ENCODE results near the gene SCIMP.
A peak's percentile ranks its signal among the peaks of the same experiment; 100 is the strongest.
"Not testable (repeated sequence)": the region's sequence is repeated elsewhere in the genome, so short reads cannot be mapped to it uniquely, and the experiment has no call there.

SCIMP gene

GRCh38 chr17:5238333-5238732 lies 3.7 kb upstream of the SCIMP start:
- no peak for DNase-seq (ENCODE audit: low read depth in 2 of 3, low spot score in 2 of 3)

GRCh38 chr17:5237541-5238016 lies 2.9 kb upstream of the SCIMP start:
- DNase-seq (ENCODE audit: low read depth in 2 of 3, low spot score in 2 of 3) = peak in 1 of 3 experiments; percentile 24

GRCh38 chr17:5236938-5237540 lies 2.4 kb upstream of the SCIMP start:
- DNase-seq (ENCODE audit: low read depth in 2 of 3, low spot score in 2 of 3) = no peak

- not testable (repeated sequence) for DNase-seq (ENCODE audit: low read depth in 2 of 3, low spot score in 2 of 3)
Observed at GRCh38 chr17:5233492-5233891, 1.2 kb downstream of the SCIMP start.

- no peak for DNase-seq (ENCODE audit: low read depth in 2 of 3, low spot score in 2 of 3)
Observed at GRCh38 chr17:5226940-5227878, 7.5 kb downstream of the SCIMP start.

DNA sequence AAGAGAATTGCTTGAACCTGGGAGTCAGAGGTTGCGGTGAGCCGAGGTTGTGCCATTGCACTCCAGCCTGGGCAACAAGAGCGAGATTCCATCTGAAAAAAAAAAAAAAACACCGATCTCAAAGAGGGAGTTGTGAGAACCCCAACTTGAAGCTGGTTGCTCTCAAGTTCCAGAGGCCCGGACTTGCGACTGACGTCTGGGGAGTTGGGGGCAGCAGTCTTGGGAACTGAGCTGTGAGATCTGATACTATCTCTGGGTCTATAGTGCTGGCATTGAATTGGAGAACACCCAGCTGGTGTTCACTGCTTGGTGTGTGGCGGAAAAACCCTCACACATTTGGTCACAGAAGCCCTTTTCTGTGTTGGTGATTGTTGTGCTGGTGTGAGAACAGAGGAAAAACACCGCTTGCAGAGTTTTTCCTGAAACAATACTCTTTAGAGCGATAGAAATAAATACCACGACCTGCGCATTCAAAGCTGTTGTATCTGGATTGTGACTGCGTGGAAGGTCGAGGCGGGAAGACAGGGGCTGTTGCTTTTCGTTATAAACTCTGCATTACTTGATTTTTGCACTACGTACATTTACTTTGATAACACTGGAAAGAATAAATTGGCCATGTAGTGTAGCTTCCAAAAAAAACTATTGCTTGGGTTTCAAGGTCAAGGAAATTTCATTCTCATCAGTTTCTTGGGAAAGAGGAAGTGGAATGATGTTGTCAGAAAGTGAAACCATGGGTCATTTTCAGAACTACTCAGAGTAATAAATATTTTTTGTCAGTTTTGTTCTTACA lies 8.8 kb downstream of the SCIMP start:
- DNase-seq (ENCODE audit: low read depth in 2 of 3, low spot score in 2 of 3) = no peak

DNA sequence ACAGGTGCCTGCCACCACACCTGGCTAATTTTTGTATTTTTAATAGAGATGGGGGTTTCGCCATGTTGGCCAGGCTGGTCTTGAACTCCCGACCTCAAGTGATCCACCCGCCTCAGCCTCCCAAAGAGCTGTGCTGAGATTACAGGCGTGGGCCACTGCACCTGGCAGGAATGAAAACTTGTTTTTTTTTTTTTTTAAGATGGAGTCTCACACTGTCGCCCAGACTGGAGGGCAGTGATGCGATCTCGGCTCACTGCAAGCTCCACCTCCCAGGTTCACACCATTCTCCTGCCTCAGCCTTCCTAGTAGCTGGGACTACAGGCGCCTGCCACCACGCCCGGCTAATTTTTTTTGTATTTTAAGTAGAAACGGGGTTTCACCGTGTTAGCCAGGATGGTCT lies 12.7 kb downstream of the SCIMP start:
- not testable (repeated sequence) for DNase-seq (ENCODE audit: low read depth in 2 of 3, low spot score in 2 of 3)

DNA sequence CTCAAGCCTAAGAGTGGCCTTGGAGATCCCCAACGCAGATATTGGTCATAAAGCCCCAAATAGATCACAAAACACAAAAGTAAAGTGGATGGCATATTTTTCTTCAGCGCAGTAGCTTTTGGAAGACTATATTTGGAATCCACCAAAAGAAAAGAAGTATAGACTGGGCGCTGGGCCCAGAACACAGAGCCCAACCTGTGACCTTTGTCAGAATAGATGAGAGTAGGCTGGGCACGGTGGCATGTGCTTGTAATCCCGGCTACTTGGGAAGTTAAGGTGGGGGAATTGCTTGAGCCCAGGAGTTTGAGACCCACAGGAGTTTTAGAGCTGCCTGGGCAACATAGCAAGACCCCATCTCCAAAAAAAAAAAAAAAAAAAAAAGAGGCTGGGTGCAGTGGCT lies 14.6 kb downstream of the SCIMP start:
- no peak for DNase-seq (ENCODE audit: low read depth in 2 of 3, low spot score in 2 of 3)

GRCh38 chr17:5219536-5219935 lies 15.1 kb downstream of the SCIMP start:
- DNase-seq (ENCODE audit: low read depth in 2 of 3, low spot score in 2 of 3) = no peak

GRCh38 chr17:5217562-5217961 lies 17.1 kb downstream of the SCIMP start:
- not testable (repeated sequence) for DNase-seq (ENCODE audit: low read depth in 2 of 3, low spot score in 2 of 3)

DNA sequence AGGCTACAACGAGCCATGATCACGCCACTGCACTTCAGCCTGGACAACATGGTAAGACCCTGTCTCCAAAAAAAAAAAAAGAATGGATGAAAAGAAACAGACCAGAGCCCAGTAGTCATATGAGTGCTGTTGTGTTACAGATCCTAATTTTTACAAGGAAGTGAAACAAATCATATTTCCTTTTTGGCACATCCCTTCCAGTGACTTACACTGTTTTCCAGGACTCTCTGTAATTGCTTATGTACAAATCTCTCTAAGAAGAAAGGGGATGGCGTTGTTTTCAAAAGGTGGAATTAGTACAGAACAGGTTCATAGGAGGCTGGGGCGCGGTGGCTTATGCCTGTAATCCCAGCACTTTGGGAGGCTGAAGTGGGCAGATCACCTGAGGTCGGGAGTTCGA lies 23.2 kb downstream of the SCIMP start:
- DNase-seq (ENCODE audit: low read depth in 2 of 3, low spot score in 2 of 3) = no peak

GRCh38 chr17:5210614-5211252 lies 23.9 kb downstream of the SCIMP start:
- no peak for DNase-seq (ENCODE audit: low read depth in 2 of 3, low spot score in 2 of 3)

- DNase-seq (ENCODE audit: low read depth in 2 of 3, low spot score in 2 of 3) = no peak
Observed at GRCh38 chr17:5210091-5210490, 24.6 kb downstream of the SCIMP start.

- no peak for DNase-seq (ENCODE audit: low read depth in 2 of 3, low spot score in 2 of 3)
Observed at GRCh38 chr17:5209396-5209795, 25.3 kb downstream of the SCIMP start.

- DNase-seq (ENCODE audit: low read depth in 2 of 3, low spot score in 2 of 3) = no peak
Observed at GRCh38 chr17:5203908-5204294, 30.8 kb downstream of the SCIMP start.

DNA sequence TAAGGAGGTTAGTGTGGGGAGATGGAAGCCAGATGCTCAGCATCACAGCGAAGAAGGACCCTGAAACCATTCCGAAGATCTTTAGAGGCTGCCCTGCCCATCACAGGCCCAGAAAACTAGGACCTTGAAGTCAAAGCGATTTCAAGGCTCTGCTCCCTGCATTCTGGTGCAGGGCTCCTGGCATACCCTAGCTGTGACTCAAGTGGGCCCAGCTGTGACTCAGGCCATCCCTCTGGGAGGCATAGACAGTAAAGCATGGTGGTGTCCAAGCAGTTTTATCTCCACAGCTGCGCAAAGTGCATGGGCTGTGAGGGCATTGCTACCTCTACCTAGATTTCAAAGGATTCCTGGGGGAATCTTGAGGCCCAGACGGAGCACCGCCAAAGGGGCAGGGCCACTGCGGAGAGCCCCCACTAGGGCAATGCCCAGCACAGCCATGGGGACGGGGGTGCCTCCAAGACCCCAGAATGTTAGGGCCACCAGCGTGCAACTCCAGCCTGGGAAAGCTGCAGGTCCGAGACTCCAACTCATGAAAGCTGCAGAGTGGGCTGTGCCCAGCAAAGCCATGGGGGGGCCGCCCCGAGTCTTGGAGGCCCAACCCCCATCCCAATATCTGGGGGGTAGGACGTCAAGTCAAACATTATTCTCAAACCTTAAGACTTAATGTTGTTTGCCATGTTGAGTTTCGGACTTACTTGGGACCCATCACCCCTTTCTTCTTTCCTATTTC lies 31.3 kb downstream of the SCIMP start:
- no peak for DNase-seq (ENCODE audit: low read depth in 2 of 3, low spot score in 2 of 3)

GRCh38 chr17:5201011-5201410 lies 33.6 kb downstream of the SCIMP start:
- no peak for DNase-seq (ENCODE audit: low read depth in 2 of 3, low spot score in 2 of 3)

DNA sequence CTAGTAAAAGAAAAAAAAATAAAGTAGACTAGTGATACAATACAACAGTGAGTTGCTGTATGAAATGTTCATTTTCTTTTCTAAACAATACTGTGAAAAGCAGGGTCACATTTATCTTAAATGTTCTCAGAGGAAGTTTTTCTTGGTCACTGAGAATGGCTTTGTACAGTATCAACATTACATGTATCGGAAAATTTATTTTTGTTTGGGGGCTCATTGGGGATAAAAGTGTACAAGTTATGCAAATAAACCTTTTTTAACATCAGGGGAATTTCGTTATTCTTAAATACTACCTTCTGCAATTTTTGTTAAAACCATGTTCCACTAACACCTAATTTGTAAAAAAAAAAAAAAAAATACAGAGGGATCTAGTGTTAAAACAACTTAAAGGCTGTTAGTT lies 34.3 kb downstream of the SCIMP start:
- DNase-seq (ENCODE audit: low read depth in 2 of 3, low spot score in 2 of 3) = no peak

DNA sequence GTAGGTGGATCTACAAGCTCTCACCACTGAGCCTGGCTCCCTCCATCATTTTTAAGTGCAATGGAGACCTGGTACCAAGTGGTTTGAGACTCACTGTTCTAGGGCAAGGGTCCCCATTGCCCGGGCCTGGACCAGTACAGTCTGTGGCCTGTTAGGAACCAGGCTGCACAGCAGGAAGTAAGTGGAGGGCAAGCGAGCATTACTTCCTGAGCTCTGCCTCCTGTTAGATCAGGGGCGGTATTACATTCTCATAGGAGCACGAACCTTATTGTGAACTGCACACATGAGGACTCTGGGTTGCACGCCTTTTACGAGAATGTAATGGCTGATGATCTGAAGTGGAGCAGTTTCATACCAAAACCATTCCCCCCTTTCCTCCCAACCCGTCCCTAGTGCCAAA lies 36.2 kb downstream of the SCIMP start:
- DNase-seq (ENCODE audit: low read depth in 2 of 3, low spot score in 2 of 3) = no peak

DNA sequence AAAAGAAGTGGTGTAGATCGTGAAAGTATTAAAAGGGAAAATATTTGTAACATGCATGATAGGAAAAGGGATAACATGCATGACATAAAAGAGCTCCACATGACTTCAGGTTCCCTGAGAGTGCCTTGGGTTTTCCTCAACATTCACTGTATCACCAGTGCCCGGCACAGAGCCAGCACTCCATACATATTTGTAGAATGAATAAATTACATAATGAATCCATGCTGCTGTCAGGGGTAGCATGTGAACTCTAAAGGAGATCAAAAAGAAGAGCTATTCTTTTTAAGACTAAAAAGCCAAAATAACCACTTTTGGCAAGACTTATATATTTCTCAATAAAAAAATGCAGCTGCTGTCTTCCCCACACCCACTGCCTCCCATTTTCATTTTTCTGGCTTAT lies 40.3 kb downstream of the SCIMP start:
- DNase-seq (ENCODE audit: low read depth in 2 of 3, low spot score in 2 of 3) = no peak

Data from activated CD8-positive, alpha-beta memory T cell treated with anti-CD3 and anti-CD28 coated beads for 48 hours (primary cell).